PFSK-1 (cell line): ENCODE measurements around the gene EIF4A3.

ENCODE experiments used
- FOXP2 ChIP-seq: optimal IDR thresholded peaks from 2 replicates; pipeline ENCODE3; 2011; ENCODE audit warnings: borderline replicate concordance, control low read depth, inconsistent platforms; ENCODE audit not compliant: insufficient read depth; ENCODE audit errors: extremely low read length, extremely low read depth
- POLR2AphosphoS5 ChIP-seq: IDR thresholded peaks from 2 replicates; pipeline ENCODE4 v1.6.1; 2012; ENCODE audit warnings: low read depth, mild to moderate bottlenecking, control low read depth, low read length, moderate library complexity
- SIN3A ChIP-seq: IDR thresholded peaks from 2 replicates; pipeline ENCODE4 v1.6.1; 2012; ENCODE audit warnings: mild to moderate bottlenecking, low read length, moderate library complexity, borderline replicate concordance; ENCODE audit not compliant: insufficient read depth
- TAF1 ChIP-seq: IDR thresholded peaks from 2 replicates; pipeline ENCODE4 v1.6.1; 2012; ENCODE audit warnings: low read length, control low read depth, borderline replicate concordance; ENCODE audit not compliant: insufficient read depth
- TF ChIP-seq, protein P1 (sequence below), 2 experiments: IDR thresholded peaks; 2 replicates each; pipeline versions ENCODE4 v1.6.1 to v1.8.0; 2011 to 2012; ENCODE audit warnings: low read depth in 2 of 2, low read length in 2 of 2, control low read depth in 1 of 2, inconsistent platforms in 1 of 2, mild to moderate bottlenecking in 1 of 2, moderate library complexity in 1 of 2; ENCODE audit not compliant: insufficient read depth in 1 of 2

The EIF4A3 gene

DNA sequence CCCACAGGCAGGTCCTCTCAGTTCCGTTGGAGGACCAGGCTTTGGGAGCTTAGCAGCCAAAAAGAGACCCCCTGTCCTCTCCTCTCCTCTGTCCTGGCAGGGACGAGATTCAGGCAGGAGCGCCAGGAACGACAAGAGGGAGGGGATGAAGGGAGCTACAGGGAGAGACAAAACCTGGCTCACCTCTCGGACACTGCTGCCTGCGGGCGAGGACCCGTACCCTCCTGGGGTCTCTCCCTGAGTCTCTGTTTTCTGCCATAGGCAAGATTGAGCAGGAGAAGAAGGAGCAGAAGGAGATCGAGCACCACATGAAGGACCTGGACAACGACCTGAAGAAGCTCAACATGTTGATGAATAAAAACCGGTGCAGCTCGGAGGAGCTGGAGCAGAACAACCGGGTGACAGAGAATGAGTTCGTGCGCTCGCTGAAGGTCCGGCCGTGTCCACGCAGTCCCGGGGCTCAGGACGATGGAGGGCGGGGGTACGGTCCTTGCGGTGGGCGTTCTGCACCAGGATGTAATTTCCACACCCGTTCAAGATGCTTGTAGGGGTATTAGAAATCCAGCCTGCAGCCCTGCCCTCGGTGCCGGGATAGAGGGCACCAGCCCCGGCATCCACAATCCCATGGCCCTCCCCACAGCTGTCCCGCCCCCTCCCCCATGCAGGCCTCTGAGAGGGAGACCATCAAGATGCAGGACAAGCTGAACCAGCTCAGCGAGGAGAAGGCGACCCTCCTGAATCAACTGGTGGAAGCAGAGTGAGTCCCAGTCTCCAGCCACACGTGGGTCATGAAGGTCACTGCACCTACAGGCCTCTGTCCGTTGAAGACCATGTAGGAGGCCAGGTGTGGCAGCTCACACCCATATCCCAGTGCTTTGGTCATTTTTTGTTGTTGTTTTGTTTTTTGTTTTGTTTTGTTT, 59.3 kb downstream of the EIF4A3 start:
- TF ChIP-seq POLR2AphosphoS5 = no peak
- TF ChIP-seq, protein P1, sequence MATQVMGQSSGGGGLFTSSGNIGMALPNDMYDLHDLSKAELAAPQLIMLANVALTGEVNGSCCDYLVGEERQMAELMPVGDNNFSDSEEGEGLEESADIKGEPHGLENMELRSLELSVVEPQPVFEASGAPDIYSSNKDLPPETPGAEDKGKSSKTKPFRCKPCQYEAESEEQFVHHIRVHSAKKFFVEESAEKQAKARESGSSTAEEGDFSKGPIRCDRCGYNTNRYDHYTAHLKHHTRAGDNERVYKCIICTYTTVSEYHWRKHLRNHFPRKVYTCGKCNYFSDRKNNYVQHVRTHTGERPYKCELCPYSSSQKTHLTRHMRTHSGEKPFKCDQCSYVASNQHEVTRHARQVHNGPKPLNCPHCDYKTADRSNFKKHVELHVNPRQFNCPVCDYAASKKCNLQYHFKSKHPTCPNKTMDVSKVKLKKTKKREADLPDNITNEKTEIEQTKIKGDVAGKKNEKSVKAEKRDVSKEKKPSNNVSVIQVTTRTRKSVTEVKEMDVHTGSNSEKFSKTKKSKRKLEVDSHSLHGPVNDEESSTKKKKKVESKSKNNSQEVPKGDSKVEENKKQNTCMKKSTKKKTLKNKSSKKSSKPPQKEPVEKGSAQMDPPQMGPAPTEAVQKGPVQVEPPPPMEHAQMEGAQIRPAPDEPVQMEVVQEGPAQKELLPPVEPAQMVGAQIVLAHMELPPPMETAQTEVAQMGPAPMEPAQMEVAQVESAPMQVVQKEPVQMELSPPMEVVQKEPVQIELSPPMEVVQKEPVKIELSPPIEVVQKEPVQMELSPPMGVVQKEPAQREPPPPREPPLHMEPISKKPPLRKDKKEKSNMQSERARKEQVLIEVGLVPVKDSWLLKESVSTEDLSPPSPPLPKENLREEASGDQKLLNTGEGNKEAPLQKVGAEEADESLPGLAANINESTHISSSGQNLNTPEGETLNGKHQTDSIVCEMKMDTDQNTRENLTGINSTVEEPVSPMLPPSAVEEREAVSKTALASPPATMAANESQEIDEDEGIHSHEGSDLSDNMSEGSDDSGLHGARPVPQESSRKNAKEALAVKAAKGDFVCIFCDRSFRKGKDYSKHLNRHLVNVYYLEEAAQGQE (IDR thresholded peaks at IDR 0.05; ENCODE audit: insufficient read depth in 1 of 2, low read depth in 2 of 2, low read length in 2 of 2) = no peak
- no peak for TF ChIP-seq TAF1
- no peak for TF ChIP-seq FOXP2
- TF ChIP-seq SIN3A = no peak

DNA sequence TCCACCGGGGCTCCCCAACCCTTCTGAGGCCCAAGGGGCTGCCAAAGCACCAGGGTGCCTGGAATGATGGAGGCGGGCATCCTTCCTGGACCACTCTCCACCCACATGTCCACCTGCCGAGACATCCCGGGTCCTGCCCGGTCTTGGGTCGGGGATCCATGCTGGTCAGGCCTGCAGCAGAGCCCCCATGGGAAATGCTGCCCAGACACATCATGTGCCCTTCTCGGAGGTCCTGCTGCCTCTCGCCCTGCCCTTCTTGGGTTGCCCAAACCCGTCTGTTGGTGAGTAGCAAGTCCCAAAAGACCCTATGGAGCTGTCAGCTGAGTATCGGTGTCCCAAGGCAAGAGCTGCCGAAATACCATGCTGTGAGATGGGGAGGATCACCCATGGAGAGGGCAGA, 60.3 kb downstream of the EIF4A3 start:
- no peak for TF ChIP-seq SIN3A
- no peak for TF ChIP-seq FOXP2

DNA sequence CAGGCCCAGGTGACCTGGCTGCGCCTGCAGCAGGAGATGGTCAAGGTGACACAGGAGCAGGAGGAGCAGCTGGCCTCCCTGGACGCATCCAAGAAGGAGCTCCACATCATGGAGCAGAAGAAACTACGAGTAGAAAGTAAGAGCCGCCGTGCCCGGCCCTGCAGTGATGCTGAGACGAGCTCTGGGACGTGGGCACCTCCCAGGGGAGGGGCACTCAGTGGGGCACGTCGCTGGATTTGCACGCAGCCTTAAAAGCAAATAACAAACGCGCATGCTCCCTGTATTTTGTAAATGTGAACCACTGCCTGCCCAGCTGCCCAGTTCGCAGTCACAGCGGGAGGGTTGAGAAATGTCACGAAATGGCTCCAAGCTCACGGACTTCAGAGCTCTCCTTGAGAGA, 60.8 kb downstream of the EIF4A3 start:
- TF ChIP-seq SIN3A = no peak
- TF ChIP-seq FOXP2 = no peak

DNA sequence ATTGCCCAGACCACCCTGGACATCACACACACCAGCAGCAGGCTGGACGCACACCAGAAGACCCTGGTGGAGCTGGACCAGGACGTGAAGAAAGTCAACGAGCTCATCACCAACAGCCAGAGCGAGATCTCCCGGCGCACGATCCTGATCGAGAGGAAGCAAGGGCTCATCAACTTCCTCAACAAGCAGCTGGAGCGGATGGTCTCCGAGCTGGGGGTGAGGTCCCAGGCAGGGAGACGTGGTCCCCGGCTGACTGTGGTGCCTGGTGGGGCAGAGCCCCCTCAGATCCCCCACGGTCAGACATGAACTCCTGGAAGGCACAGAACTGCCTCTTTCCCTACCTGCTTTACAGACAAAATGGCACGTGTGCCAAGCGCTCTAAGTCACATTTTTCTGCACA, 62.2 kb downstream of the EIF4A3 start:
- TF ChIP-seq POLR2AphosphoS5 = no peak
- no peak for TF ChIP-seq TAF1
- no peak for TF ChIP-seq FOXP2
- TF ChIP-seq SIN3A = no peak
- TF ChIP-seq, protein P1 (IDR thresholded peaks at IDR 0.05; ENCODE audit: insufficient read depth in 1 of 2, low read depth in 2 of 2, low read length in 2 of 2) = no peak
